GM18511 (cell line): ENCODE measurements around the gene THSD4.
"Not testable (repeated sequence)": the region's sequence is repeated elsewhere in the genome, so short reads cannot be mapped to it uniquely, and the experiment has no call there.

ENCODE experiments used
- ATAC-seq: cut with Tn5 transposase; IDR thresholded peaks from one replicate; pipeline ENCODE4 v1.9.1; 2021; ENCODE audit warnings: mild to moderate bottlenecking, moderate library complexity; ENCODE audit not compliant: unreplicated experiment

THSD4 gene

DNA sequence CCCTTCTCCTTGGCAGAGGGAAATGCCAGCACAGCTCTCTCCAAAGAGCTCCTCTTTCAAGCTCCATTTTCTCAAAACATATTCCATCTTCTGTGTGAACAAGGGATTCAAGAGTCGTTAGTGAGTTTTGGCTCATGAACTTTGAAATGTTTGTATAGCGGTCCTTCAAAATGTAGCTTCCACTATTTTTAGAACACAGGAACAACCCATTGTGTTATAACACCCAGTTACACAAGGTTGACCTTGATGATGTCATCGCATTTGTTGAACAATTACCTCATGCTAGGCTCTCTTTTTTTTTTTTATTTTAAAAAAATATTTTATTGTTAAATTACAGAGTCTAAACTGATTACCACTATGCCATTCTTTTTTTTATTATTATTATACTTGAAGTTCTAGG, 251.7 kb downstream of the THSD4 start:
- ATAC-seq, result no peak

- ATAC-seq, result not testable (repeated sequence)
Observed at GRCh38 chr15:71367737-71368136, 252.5 kb downstream of the THSD4 start.

DNA sequence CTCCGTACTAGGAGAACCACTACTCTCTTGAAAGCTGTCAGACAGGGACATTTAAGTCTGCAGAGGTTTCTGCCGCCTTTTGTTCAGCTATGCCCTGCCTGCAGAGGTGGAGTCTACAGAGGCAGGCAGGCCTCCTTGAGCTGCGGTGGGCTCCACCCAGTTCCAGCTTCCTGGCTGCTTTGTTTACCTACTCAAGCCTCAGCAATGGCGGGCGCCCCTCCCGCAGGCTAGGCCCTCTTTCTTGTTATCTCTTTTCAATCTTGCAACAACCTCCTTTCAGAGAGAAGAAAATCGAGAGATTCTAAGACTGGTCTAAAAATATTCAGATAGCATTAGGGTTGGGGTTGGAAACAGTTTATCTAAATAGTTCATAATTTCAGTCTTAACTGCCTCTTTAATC, 257.5 kb downstream of the THSD4 start:
- not testable (repeated sequence) for ATAC-seq

DNA sequence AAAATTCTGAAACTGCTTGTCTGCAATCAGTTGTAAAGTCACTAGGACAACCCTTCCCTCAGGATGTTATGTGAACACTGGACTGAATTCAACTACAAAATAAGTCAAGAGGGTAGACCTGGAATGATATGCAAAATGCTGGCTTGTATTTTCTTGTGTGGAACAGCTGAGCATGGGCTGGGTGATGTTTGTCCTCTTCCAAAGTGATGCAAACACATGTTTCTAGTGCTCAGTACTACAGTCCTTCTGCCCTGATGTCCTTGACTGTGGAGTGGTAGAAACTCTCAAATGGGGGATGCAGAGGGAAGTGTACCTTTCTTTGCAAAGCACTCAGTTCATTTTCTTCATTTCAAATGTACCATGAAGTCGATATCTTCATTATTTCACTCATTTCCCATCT, 258.6 kb downstream of the THSD4 start:
- ATAC-seq, result no peak

DNA sequence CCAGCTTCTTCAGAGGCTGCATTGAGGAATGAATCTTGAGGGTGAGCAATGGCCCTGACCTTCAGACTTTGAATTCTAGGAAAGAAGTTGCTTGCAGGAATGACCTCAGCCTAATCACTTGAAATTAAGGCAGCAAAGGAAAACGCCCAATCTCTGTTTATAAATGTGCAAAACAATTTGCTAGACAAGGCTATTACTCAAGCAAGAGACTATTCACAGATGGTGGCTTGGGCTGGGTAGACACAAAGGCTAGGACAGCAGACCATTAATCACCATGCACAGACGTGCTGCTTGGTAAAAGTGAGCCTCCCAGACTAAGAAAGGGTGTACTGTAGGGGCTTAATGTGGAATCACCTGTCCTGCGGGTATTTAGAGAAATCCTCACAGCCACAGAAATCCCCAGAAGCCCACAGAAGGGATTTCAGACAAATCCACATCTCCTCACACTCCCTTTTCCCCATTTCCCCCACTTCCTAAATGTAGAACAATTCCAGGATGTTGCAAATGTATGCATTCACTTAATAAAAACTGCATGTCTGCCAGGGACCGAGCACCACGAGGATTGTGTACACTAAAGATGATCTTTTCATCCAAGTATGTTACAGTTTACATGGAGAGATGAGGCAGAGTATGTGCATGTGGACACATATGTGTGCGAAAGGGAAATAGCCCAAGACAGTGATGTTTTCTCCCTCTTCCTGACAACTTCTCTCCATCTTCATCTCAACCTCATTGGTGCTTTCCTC, 259.5 kb downstream of the THSD4 start:
- ATAC-seq, result no peak

GRCh38 chr15:71375934-71376333, 260.7 kb downstream of the THSD4 start:
- ATAC-seq, result no peak

DNA sequence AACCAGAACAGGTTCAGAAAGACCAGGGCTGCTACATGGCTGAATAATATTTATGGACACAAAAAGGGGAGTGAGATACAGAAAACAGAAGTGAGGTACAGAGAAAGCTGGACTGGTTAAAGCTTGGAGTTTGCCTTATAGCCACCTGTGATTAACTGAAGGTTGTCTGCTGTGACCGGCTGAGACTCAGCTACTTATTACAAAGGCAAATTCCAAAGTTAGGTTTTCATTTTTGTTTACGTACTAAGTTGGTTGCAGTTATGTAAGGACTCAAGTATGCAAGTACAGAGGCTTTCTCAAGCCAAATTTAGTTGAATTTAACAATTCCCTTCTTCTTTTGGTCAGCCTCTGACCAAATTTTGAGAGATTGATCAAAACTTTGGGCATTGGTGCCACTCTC, 264.6 kb downstream of the THSD4 start:
- no peak for ATAC-seq

DNA sequence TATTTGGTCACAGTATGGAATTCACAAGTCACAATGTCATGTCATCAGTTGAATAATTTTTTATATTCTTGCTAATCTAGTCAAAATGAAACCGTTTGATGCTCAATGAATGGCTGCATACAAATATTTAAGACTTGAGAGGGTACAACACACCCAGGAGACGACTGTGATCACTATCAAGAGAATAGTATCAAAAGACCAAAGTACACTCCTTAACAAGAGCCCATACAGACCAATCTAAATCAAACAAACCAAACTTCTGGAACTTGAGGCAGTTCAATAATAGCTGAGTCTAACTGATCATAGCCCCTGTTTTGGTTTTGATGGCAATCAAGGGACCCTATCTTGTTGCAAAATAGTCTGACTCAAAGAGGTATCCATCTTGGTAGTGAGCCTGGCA, 265.1 kb downstream of the THSD4 start:
- ATAC-seq, result no peak

DNA sequence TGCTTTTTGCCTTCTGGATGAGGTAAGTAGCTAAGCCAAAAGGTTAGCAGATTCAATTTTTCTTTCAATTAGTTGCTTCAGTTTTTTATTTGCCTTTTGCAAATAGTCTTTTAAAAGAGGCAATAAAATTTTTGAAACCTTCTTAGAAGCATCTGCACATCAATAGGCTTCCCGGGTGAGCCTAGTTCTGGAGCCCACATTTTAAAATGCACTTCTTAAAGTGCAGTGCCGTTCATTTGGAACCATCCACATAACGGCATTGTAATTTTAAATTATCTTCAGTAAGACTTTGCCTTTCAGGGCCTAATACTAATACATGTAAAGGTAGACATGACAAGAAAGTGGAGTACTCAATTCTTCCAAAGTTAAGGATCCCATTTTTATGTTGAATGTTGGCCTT, 269.2 kb downstream of the THSD4 start:
- ATAC-seq, result no peak

- ATAC-seq, result no peak
Observed at GRCh38 chr15:71385026-71385425, 269.8 kb downstream of the THSD4 start.

DNA sequence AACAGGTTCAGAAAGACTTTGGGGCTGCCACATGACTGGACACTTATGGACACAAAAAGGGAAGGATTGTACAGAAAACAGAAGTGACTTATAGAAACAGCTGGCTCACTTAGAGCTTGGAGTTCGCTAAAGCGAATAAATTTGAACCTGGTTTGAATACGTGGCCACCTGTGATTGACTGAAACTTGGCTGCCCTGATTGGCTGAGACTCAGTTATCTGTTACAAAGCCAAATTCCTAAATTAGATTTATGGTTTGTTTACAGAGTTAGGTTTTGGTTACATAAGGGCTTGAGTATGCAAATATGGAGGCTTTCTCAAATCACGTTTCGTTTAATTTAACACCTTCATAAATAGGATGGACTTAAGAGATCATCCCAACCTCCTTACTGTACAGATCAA, 270.2 kb downstream of the THSD4 start:
- no peak for ATAC-seq

DNA sequence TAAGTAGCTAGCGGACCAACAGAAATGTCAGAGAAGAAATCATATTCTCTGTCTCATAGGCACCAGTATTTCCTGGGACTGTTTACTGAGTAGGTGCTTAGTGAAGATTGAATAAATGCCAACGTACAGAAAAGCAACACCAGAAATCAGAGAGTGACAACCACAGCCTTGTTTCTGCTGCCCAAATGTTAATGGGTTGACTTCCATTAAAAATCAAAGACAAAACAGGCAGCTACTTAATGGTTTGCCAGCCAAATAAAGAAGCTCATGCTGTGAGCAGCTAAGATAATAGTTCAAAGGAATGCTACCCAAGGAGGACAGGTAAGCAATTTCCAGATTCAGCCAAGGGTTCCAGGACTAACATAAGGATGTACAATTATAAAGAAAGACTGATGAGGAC, 270.7 kb downstream of the THSD4 start:
- no peak for ATAC-seq

DNA sequence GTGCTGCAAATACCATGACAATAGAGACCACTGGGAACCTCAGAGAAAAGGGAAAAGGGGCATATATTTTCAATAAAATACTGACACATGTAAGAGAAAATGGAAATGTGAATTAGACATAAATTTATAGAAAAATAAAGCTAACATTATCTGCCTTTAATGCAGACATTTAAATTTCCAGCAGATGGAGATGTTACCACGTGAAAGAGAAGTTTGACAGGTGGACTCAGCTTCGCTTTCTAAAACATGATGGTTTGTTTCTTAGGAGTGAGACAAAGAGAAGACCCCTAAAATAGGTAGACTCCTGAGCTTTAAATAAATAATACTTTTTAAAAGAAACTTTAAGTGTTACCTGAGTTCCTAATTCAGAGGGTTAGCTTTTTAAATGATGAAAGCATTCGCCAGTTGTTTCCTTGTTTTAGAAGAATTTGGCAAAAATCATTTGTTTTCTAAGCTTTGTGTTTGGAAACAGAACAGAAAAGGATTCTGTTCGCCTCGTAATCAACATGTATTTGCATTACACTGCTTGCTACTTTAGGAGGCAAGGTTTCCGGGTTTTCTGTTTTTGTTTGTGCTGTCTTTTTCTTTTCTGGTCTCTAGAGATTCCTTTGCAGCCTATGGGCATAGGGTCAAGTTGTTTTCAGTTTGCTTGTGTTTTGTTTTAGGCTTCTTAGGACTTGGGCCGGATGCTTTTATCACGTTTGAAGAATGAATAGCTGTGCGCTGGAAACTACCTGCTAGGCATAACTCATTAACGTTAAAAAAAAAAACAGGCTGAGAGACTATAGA, 271.4 kb downstream of the THSD4 start:
- ATAC-seq, result no peak

GRCh38 chr15:71387810-71388209, 272.5 kb downstream of the THSD4 start:
- ATAC-seq, result no peak

- no peak for ATAC-seq
Observed at GRCh38 chr15:71390096-71390495, 274.8 kb downstream of the THSD4 start.

DNA sequence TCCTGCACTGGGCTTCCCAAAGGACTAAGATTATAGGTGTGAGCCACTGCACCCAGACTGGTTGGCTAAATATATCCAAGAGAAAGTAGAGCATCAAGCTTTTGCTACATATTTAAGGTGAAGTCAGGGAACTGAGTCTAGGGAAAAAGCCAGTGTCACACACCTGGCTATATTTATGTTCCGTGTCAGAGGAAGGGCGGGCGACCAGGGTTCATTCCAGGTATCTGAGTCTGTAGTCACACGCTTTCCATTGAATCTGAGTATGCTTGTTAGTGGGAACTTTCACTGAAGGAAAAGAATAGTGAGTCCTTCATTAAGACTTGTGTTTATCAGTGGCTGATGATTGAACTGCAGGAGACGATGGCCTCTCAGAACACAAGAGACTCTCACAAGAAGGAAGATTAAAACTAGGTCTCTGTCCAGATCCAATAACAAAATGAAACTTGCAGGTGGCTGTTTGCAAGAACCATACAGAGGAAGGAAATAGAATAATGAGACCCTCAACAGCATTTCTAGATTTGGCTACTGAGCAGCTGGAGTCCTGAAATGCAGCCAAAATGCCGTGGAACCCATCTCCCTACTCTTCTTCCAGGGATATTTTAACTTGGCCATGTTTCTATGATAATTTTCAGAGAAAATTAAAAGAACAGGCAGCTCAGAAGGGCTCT, 276.3 kb downstream of the THSD4 start:
- ATAC-seq, result no peak

DNA sequence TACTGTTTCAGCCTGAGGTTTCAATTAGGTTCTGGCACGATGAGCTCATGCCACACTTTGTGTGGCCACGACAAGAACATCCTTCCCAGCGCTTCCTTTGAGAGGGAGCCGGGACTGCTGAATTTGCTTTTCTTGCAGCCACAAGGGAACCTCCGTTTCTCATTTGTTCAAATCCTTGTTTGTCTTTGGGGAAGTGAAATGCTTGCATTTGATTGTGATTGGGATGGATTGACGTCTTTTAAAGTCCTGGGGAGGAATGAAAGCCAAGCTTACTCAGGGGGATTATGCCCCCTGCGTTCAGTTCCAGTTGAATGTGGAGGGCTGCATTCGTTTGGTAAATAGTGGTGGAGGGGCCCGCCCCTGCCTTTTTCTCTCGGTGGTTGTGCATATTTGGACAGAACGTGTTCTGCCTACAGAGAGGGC, 277.6 kb downstream of the THSD4 start:
- ATAC-seq, result no peak

GRCh38 chr15:71393383-71393782, 278.1 kb downstream of the THSD4 start:
- ATAC-seq, result no peak

- no peak for ATAC-seq
Observed at GRCh38 chr15:71396536-71397125, 281.4 kb downstream of the THSD4 start.

GRCh38 chr15:71397377-71397776, 282.1 kb downstream of the THSD4 start:
- no peak for ATAC-seq

GRCh38 chr15:71400294-71400693, 285.0 kb downstream of the THSD4 start:
- ATAC-seq, result no peak
